ENCODE measurements around the gene TBC1D9B.

GRCh38 chr5:179840766-179841165 lies 66.9 kb downstream of the TBC1D9B start:
- TF ChIP-seq, protein P1, sequence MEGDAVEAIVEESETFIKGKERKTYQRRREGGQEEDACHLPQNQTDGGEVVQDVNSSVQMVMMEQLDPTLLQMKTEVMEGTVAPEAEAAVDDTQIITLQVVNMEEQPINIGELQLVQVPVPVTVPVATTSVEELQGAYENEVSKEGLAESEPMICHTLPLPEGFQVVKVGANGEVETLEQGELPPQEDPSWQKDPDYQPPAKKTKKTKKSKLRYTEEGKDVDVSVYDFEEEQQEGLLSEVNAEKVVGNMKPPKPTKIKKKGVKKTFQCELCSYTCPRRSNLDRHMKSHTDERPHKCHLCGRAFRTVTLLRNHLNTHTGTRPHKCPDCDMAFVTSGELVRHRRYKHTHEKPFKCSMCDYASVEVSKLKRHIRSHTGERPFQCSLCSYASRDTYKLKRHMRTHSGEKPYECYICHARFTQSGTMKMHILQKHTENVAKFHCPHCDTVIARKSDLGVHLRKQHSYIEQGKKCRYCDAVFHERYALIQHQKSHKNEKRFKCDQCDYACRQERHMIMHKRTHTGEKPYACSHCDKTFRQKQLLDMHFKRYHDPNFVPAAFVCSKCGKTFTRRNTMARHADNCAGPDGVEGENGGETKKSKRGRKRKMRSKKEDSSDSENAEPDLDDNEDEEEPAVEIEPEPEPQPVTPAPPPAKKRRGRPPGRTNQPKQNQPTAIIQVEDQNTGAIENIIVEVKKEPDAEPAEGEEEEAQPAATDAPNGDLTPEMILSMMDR (IDR thresholded peaks at IDR 0.05; ENCODE audit: low read depth, low read length): no peak
- TF ChIP-seq EZH2phosphoT487 (IDR thresholded peaks at IDR 0.05; ENCODE audit: low read depth): no peak
